Erythroblast (primary cell): ENCODE results near the gene UBA1.

ENCODE experiments used
- GATA1 ChIP-seq: IDR thresholded peaks from 2 replicates; pipeline ENCODE4 v1.6.1; 2011; ENCODE audit warnings: low read depth, mild to moderate bottlenecking, control low read depth, low read length, moderate library complexity
- POLR2A ChIP-seq: IDR thresholded peaks from 2 replicates; pipeline ENCODE4 v1.6.1; 2011; ENCODE audit warnings: mild to moderate bottlenecking, low read length

DNA sequence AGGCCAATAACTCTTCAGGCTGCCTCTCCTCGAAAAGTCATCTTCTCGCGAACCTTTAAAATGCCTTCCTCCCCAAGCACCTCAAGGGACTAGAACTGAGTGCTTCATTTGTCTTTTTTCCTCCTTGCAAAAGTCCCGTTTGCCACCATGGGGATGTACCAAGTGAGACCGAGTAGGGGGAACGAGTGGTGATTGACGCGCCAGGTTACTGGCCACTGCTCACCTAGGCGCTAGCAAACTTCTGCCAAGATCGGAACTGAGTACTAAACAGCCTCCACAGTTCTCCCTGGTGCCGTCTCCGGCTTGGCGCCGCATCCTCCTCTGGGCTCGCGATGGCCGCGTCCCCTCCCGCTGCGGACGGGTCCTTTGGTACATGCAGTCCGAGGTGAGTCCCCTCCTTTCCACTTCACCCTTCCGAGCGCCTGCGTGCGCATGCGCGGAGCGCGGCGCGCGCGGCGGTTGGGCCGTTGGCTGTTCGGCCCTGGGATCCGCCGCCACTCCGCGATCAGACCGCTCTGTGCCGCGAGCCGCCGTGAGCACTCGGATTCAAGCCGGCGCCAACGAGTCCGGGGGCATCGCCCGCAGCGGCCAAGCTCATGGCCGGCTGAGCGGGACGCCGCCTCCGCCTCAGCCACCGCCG, 24.8 kb downstream of the UBA1 start, which contains the start of gene CDK16:
- TF ChIP-seq POLR2A: peak; percentile 91
- no peak for TF ChIP-seq GATA1
